IPS-NIHi7 (cell line): ENCODE results near the gene ADAMTSL3.
"Not testable (repeated sequence)": the region's sequence is repeated elsewhere in the genome, so short reads cannot be mapped to it uniquely, and the experiment has no call there.

Source experiments
- DNase-seq: peaks from one replicate; pipeline ENCODE4 v3.0.0; 2012; ENCODE audit warnings: mixed read lengths; ENCODE audit errors: extremely low spot score

ADAMTSL3 gene

DNA sequence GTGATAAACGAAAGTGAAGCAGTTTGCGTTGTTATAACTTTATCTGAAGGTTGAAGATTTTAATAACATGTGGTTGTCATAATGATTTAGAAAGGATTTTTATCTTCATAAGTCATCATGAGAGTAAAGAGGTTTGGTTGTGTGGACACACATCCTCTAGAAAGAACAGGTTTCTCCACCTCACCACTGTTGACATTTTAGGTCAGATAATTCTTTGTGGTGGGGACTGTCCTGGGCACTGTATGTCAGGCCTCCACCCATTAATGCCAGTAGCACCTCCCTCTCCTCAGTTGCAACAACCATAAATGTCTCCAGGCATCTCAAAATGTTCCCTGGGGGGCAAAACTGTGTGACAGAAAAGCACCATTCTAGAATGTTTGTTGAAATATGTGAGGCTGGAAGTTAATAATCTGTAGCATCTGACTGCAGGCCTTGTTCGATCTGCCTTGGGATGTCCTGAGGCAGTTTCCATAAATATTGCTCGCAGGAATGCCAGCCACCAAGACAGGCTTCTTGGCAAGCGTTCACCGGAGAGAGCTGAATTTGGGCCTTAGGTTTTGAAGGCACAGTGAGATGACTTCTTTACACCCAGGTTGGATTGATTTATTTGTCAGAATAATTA lies 100.1 kb downstream of the ADAMTSL3 start:
- no peak for DNase-seq

DNA sequence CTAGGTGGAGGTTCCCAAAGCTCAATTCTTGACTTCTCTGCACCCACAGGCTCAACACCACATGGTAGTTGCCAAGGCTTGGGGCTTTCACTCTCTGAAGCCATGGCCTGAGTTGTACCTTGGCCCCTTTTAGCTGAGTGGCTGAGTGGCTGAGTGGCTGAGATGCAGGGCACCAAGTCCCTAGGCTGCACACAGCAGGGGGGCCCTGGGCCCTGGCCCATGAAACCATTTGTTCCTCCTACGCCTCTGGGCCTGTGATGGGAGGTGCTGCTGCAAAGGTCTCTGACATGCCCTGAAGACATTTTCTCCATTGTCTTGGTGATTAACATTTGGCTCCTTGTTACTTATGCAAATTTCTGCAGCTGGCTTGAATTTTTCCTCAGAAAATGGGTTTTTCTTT lies 103.4 kb downstream of the ADAMTSL3 start:
- DNase-seq: not testable (repeated sequence)

DNA sequence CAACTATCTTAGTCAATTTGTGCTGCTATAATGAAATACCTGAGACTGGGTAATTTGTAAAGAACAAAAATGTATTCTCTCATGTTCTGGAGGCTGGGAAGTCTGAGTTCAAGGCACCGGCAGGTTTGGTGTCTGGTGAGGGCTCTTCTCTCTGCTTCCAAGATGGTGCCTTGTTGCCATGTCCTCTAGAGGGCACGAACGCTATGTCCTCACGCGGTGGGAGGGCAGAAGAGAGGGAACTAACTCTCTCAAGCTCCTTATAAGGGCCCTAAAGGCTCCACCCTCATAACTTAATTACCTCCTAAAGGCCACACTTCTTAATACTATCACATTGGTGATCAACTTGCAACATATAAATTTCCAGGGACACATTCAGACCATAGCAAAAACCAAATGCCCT lies 108.4 kb downstream of the ADAMTSL3 start:
- DNase-seq: no peak

DNA sequence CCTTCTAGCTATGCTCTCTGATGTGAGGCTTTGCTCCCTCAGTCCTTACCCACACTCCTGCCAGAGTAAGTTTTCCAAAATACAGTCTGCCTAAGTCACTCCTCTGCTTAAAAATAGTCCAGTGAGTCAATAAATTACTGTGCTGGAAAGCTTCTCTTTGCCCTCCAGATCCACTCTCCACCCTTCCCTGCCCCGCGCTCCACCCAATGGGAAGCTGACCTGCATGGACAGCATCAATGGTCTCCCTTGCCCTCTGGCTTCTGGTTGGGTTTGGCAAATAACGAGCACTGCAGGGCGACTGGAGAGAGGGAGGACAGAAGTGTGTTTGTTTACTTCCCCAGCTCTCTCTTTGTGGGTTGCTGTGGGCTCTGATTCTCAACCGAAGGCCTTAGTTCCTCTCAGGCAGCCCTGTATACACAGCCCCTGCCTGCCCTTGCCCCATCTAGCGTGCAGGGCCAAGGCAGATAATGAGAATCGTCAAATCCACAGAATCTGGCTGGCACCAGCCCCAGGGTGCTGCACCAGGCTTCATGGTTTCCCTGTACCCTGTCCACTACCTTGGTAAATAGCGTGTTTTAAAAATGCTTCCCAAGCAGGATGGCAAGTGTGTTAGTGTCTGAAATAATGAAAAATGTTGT lies 110.4 kb downstream of the ADAMTSL3 start:
- no peak for DNase-seq

DNA sequence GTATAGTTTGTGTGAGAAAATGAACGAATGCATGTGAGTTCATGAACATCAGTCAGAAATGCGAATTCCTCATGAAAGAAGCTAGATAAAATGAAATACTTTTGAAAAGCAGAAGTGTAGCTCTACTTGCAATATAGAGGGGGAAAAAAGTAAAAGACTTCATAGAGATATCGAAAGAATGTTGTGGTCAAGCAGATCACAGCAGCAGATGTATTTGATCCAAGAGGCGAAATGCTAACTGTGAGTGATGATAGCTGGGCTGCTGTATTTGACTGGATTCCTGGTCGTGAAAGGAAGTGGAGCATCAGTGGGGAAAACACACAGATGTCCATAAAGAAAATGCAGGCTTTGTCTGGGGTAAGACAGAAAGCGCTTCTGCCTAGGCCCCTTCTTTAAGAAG lies 112.4 kb downstream of the ADAMTSL3 start:
- no peak for DNase-seq

DNA sequence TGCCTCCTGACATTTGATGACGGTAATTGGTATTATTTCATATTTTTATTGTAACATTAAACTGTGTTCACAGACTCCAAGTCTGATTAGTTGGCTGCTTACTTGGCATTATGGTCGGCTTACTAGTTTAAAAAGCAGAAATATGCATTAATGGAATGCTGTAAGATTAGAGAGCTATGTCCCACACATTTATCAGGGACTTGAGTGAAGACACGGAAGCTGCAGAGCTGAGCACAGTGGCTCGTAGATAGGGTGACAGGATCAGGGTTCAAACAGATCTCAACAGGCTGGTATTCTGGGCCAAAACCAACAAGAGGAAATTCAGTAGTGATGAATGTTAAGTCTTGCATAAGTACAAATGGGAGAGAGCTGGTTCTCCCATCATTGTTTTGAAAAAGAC lies 113.8 kb downstream of the ADAMTSL3 start:
- no peak for DNase-seq

DNA sequence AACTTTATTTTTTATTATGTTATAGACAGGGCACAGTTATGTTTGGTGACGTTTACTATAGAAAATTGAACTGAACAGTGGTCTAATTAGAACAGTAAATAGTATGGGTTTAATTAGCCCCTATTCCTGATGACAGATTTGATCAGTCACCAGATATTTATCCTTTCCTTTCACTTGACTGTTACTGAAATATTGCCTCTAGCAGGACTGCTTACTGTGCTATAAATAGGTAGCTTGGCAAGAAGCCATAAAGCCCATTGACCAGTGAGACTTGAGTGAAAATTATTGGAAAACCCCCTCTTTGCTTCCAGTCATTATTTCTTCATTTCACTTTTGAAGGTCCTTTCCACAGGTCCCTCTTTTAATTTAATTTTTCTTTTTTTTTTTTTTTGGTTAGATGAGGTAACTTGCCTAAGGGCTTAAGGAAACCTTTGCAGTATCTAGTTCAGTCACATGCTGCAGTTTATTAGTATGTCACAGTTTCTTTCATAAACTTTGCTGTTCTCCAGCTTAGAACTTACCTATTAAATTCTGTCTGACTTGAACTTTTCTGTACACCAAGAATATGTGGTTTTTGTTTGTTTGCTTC lies 115.6 kb downstream of the ADAMTSL3 start:
- DNase-seq: no peak

DNA sequence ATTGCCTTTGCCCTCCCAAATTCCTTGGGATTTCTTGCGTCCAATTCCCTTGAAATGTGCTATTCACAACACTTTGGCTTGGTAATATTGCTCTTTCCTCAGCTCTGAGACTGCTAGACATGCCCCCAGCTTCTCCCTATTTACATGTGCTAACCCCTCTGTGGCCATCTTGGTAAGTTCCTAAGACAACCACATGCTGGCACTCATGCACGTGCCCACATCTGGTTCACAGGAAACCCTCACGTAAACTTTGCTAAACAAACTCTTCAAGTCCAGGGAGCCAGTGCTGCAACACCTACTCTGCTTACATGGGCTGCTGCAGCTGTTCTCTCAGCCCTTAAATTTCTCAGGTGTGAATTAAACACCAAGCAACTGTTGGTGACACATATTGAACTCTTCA lies 121.8 kb downstream of the ADAMTSL3 start:
- no peak for DNase-seq

DNA sequence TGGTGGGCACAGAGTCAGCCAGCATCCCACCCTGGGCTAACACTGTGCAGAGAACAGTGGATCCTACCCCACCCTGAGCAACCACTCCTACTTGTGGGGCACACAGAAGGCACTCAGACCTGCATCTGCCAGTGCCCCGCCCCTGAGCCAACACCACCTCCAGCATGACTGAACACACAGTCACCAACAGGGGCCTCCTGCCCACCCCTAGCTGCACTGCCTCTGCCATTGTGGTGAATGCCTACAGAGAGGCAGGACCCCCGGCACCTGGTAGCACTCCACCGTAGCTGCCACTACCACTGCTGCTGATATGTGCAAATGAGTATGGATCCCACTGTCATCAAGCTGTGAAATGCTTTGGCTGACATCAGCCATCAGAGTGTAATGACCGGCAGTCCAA lies 123.1 kb downstream of the ADAMTSL3 start:
- no peak for DNase-seq

DNA sequence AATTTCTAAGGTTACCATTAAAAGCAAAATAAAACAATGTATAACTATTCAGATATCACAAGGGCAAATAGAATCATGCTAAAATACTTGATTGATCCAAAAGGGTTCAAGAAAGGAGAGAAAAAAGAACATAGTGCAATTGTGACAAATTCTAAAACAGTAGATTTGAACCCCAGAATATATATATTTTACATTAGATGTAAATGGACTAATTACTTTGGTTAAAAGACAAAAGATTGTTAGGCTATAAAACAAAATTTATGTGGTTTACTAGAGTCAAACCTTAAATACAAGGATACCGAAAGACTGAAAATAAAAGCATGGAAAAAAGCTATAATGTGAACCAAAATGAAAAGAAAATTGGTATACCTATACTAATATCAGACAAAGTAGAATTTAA lies 129.3 kb downstream of the ADAMTSL3 start:
- DNase-seq: no peak

DNA sequence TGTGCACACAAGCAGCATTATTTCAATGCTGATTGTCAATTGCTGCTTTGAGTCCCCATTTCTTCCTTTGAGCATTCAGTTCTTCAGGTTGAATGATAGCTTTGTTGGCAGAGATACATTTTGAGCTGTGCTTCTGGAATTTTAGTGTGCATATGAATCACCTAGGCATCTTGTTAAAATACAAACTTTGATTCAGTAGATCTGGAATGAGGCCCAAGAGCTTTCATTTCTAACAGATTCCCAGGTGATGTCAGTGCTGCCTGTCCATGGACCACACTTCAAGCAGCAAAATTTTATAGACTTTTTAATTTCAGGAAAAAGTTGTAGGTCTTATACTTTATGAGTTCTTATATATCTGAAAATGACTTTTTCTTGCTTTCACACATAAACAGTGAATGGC lies 131.1 kb downstream of the ADAMTSL3 start:
- no peak for DNase-seq

DNA sequence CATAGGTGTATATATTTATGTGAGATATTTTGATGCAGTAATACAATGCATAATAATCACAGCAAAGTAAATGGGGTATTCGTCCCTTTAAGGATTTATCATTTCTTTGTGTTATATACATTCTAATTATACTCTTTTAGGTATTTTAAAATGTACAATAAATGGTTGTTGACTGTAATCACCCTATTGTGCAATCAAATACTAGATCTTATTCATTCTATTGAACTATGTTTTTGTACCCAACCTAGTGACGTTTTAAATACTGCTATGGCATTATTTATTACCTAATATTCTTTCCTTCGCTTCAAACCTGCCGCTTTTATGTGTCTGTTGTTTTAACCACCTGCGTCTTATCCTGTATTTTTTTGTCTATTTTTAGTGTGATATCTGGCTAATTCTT lies 132.4 kb downstream of the ADAMTSL3 start:
- no peak for DNase-seq

DNA sequence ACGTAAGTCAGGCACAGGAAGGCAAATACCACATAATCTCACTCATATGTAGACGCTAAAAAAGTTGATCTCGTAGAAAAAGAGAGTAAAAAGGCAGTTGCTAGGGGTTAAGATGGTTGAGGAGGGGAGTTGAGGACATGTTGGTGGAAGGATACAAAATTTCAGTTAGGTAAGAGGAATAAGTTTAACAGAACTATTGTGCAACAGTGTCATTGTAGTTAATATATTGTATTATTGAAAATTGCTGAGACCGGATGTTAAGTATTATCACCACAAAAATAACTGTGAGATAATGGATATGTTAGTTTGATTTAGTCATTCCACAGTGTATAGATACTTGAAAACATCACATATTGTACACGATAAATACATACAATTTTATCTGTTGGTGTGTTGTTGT lies 139.1 kb downstream of the ADAMTSL3 start:
- DNase-seq: no peak

DNA sequence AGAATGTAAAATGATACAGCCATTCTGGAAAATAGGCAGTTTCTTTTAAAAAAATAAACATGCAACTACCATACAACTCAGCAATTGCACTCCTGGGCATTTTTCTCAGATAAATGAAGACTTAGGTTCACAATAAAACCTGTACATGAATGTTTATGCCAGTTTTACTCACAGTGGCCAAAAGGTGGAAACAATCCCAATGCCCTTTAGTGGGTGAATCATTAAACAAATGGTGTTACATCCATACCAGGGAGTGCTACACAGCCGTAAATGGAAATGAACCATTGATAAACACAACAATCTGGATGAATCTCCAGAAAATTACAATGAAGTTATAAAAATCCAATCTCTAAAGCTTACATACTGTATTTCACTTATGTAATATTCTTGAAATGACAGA lies 140.3 kb downstream of the ADAMTSL3 start:
- no peak for DNase-seq

DNA sequence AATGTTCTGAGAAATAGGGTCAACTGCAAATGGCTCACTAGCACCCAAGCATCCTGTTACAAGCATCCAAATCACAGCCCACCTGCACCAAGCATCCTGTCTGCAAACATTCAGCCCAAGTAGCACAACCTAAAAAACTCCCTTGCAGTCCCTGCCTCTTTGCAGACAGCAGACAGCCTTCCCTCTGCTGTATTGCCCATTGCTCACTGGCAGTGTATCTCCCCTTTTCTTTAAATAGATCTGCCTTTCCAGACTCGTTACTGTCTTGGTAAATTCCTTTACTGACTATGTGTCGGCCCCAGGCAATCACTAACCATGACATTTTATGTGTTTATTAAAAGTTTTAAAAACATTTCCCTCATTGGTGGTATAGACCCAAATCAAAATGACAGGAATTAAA lies 155.4 kb downstream of the ADAMTSL3 start:
- DNase-seq: no peak

DNA sequence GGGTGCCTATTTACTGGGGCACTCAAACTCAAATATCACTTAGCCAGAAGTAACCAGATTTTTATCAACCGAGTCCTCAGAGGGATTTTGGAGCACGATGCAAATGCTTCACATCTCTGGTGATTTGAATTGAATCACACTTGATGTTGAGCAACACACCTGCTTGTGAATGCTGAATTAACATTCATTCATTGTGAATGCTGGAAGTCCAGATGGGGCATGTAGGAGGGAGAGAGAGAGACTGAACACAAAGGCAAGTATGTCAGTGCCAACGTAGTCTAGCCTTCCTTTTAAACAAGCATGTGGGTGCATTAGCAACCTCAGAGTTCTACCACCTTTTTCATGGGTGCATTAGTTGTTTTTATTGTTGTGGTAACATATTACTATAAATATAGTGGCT lies 156.2 kb downstream of the ADAMTSL3 start:
- DNase-seq: no peak

DNA sequence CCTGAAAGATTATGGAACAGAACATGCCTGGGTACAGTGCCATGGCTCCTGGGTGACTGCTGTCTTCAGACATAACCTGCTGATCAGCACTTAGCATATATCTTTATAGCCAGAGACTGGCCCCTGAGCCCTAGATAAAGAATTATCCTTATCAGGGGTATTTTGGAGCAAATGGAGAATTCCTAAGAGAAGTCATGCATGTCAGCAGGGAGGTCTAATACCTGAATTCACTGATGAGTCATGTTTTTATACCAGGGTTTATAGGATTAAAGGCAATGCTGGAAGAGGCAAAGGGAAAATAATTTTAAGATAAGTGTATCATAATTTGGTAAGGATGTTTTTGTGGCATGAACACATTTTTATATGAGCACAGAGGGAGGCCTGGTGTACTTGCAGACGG lies 159.8 kb downstream of the ADAMTSL3 start:
- DNase-seq: no peak

DNA sequence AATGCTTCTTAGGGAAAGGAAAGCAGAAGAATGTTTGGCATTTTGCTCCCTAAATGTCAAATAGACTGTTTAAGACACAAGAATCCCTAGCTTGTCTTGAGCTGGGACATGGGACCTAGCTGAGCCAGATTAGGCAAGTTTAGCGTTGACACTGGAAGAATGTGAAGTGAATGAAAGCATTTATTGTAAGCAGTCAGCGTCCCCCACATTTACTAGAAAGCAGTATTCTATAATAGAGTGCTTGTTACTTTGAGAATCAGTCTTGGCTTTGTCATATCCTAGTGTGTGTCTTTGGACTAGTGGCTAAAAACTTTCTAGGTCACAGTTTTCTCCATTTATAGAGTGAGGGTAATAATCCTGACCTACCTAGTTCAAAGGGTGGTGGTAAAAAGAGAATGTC lies 161.6 kb downstream of the ADAMTSL3 start:
- no peak for DNase-seq

DNA sequence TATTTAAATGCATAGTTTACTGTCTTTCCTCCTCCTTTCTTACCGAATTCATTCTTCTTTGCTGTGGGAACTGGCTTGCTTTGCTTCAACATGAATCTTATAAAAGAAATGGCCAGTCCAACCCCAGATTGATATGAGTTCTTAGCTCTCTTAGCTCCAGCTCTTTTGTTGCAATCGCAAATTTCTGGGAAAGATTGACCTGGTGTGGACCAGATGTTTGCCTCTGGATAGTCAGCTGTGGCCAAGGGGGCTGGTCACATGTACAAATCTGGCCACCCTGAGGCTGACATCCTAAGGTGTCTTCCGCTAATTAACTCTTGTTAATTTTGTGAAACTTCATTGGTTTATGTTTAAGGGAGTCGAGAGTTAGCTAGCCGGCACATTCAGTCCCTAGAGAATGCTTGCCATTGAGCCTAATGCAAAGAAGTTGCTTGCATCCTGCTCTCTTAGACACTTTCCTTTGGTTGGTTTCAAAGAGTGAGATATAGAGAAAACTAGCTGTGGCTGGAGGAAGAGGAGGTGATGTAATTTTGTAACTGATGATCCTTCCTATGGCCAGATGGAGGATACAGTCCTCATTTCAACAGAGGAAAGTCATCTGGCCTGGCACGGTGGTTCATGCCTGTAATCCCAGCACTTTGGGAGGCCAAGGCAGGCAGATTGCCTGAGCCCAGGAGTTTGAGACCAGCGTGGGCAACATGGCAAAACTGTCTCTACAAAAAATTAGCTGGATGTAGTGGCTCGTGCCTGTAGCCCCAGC lies 162.4 kb downstream of the ADAMTSL3 start:
- DNase-seq: no peak

DNA sequence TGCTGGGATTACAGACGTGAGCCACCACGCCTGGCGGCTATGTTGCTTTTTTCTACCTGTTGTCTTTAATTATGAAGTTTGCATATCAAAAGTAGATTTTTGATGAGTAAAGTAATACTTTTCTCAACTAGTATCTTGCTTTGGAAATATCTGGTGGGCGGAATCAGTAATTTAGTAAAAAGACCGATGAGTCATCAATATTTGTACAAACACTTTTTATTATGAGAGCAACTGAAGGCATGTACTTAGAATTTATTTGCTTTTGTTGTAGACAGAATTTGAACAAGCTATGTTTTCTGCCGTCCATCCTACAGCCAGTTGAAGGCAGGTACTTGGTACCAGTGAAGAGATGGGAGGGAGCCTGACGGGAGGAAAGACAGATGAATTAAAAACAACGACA lies 164.7 kb downstream of the ADAMTSL3 start:
- DNase-seq: no peak

DNA sequence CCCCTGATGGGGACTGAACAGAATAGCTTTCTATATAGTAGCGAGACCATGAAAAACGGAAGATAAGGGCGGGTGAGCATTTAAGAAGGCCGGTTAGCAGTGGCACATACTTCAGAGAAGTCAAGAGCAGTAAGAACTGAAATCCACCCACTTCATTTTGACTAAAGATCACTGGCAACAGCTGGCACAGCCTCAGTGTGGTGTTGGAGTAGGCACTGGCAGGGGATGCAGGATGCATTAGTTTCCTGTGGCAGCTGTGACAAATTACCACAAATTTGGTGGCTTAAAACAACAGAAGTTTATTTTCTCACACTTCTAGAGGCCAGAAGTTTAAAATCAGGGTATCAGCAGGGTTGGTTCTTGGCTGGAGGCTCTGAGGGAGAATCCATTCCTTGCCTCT lies 176.5 kb downstream of the ADAMTSL3 start:
- DNase-seq: no peak

DNA sequence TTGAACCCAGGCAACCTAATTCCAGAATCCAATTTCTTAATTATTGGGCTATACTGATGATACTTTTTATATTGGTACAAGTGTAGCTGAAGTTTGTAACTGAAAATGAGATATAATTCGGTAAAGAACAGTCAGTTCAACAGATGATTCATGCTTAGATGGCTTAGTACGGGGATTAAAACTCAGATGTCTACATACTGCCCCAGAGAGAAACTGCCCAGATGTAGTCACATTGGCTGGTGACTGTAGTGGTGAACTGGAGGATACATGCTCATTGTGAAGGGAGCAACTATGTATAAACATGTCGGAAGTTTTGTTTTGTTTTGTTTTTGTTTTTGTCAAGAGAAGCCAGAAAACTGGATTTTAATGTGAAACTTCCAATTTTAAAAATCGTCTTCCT lies 179.6 kb downstream of the ADAMTSL3 start:
- no peak for DNase-seq

DNA sequence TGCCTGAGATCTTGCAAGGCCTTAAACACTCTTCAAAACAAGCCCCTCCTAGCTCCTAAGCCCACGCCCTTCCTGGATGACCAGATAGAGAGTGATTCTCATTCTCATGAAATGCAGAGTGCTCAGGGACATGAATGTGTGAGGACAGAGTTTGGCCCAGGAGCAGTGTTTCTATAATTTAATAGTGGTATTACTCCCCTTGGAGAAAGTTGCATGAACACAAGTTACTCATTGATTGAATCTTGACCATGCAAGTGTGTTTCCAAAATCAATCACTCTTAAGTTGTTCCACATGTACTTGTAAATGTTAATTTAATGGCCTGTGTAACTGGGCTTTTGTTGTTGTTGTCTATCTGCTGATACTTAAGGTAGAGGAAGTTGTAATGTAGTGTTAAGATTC lies 181.6 kb downstream of the ADAMTSL3 start:
- no peak for DNase-seq
